OCI-LY7 (cell line): ENCODE measurements around the gene SPATA2.

ENCODE experiments used
- EZH2phosphoT487 ChIP-seq: fragments of 200-600 bp; sonication (generic); IDR thresholded peaks from 2 replicates; pipeline ENCODE4 v1.6.1; 2018; ENCODE audit warnings: low read depth, borderline replicate concordance, mild to moderate bottlenecking, mixed run types, antibody characterized with exemption, low read length, moderate library complexity, mixed read lengths
- TF ChIP-seq, protein P1 (sequence below): fragments of 200-600 bp; sonication (generic); conservative IDR thresholded peaks from 2 replicates; pipeline ENCODE4 v1.5.1; 2014; ENCODE audit warnings: mild to moderate bottlenecking, antibody characterized with exemption, low read length, moderate library complexity, mixed read lengths

DNA sequence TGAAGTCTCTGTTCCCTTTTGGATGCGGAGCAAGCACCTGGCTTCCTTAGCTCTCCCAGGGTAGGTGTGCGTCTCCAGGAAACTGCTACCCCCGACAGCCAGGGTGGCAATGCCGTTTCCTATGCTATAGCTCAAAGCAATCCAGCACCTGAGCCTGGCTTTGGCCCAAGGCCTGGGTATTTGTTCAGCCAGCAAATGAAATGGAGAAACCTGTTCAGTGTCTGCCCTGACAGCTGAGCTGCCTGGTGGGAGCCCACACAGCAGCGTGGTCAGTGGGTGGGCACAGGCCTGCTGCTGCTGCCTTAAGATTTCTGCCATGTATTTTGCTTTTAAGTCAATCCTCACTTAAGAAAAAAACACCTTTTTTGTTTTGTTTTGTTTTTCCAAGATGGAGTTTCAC lies 13.7 kb downstream of the SPATA2 start:
- TF ChIP-seq, protein P1, sequence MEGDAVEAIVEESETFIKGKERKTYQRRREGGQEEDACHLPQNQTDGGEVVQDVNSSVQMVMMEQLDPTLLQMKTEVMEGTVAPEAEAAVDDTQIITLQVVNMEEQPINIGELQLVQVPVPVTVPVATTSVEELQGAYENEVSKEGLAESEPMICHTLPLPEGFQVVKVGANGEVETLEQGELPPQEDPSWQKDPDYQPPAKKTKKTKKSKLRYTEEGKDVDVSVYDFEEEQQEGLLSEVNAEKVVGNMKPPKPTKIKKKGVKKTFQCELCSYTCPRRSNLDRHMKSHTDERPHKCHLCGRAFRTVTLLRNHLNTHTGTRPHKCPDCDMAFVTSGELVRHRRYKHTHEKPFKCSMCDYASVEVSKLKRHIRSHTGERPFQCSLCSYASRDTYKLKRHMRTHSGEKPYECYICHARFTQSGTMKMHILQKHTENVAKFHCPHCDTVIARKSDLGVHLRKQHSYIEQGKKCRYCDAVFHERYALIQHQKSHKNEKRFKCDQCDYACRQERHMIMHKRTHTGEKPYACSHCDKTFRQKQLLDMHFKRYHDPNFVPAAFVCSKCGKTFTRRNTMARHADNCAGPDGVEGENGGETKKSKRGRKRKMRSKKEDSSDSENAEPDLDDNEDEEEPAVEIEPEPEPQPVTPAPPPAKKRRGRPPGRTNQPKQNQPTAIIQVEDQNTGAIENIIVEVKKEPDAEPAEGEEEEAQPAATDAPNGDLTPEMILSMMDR: no peak
- no peak for TF ChIP-seq EZH2phosphoT487
